ENCODE results near the gene TLR5.

DNA sequence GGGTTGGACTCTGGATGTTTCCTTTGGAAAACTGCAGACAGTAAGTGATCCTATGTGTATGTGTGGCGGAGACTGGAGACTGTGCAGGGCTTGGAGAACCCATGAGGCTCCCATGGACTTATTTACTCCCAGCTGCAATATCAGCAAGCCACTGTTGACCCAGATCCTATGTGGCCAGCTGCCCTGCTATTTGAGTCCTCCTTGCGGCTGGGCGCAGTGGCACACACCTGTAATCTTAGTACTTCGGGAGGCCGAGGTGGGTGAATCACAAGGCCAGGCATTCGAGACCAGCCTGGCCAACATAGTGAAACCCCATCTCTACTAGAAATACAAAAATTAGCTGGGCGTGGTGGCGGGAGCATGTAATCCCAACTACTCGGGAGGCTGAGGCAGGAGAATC lies 83.5 kb downstream of the TLR5 start:
- TF ChIP-seq, protein P1, sequence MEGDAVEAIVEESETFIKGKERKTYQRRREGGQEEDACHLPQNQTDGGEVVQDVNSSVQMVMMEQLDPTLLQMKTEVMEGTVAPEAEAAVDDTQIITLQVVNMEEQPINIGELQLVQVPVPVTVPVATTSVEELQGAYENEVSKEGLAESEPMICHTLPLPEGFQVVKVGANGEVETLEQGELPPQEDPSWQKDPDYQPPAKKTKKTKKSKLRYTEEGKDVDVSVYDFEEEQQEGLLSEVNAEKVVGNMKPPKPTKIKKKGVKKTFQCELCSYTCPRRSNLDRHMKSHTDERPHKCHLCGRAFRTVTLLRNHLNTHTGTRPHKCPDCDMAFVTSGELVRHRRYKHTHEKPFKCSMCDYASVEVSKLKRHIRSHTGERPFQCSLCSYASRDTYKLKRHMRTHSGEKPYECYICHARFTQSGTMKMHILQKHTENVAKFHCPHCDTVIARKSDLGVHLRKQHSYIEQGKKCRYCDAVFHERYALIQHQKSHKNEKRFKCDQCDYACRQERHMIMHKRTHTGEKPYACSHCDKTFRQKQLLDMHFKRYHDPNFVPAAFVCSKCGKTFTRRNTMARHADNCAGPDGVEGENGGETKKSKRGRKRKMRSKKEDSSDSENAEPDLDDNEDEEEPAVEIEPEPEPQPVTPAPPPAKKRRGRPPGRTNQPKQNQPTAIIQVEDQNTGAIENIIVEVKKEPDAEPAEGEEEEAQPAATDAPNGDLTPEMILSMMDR (IDR thresholded peaks at IDR 0.05; ENCODE audit: low read depth, low read length): no peak
- TF ChIP-seq EZH2phosphoT487 (IDR thresholded peaks at IDR 0.05; ENCODE audit: low read depth): no peak
